Measurements from ENCODE around the gene PRKN. TPM values are rescaled to one million over a fixed set of nuclear protein-coding genes. Genes with fewer than 3 reads are reported as not detected.

PRKN gene
- total RNA-seq, 1 donor from 2014 or later, result 5.7 TPM

- TF ChIP-seq CTCF (IDR thresholded peaks at IDR 0.05), result no peak
- Mint-ChIP-seq H3K4me3 (ENCODE audit: unreplicated experiment) (no peak overlapping the region), H3K36me3 (ENCODE audit: low read depth) (peaks cover 2% of the 10 kb centered on the region), H3K27me3 (ENCODE audit: low read depth) (no peaks in the 10 kb centered on the region), H3K9me3 (ENCODE audit: low read depth) (no peaks in the 10 kb centered on the region), H3K27ac (ENCODE audit: unreplicated experiment) (no peak overlapping the region), H3K4me1 (ENCODE audit: low read depth) (no peaks in the 10 kb centered on the region)
- no peak for DNase-seq (ENCODE audit: low spot score)
Observed at GRCh38 chr6:162526960-162527359, 200.6 kb downstream of the PRKN start.

- H3K36me3 Mint-ChIP-seq (ENCODE audit: low read depth), result peaks cover 2% of the 10 kb centered on the region
Observed at GRCh38 chr6:162525181-162525580, 202.4 kb downstream of the PRKN start.

GRCh38 chr6:162512744-162513143 is 214.8 kb downstream of the PRKN start:
- Mint-ChIP-seq H3K27ac (ENCODE audit: unreplicated experiment) (no peak overlapping the region), H3K4me3 (ENCODE audit: unreplicated experiment) (no peak overlapping the region), H3K27me3 (ENCODE audit: low read depth) (no peaks in the 10 kb centered on the region), H3K36me3 (ENCODE audit: low read depth) (no peaks in the 10 kb centered on the region), H3K4me1 (ENCODE audit: low read depth) (no peaks in the 10 kb centered on the region), H3K9me3 (ENCODE audit: low read depth) (no peaks in the 10 kb centered on the region)
- no peak for TF ChIP-seq CTCF (IDR thresholded peaks at IDR 0.05)
- DNase-seq (ENCODE audit: low spot score), result no peak

More at GRCh38 chr6:162525181-162525580, 202.4 kb downstream of the PRKN start:
- H3K27ac Mint-ChIP-seq (ENCODE audit: unreplicated experiment), result no peak overlapping the region
- no peaks in the 10 kb centered on the region for H3K9me3 Mint-ChIP-seq (ENCODE audit: low read depth)
- DNase-seq (ENCODE audit: low spot score), result no peak
- H3K4me3 Mint-ChIP-seq (ENCODE audit: unreplicated experiment), result no peak overlapping the region
- H3K27me3 Mint-ChIP-seq (ENCODE audit: low read depth), result no peaks in the 10 kb centered on the region
- no peaks in the 10 kb centered on the region for H3K4me1 Mint-ChIP-seq (ENCODE audit: low read depth)
- no peak for TF ChIP-seq CTCF (IDR thresholded peaks at IDR 0.05)

- DNase-seq (ENCODE audit: low spot score), result no peak
- H3K36me3 Mint-ChIP-seq (ENCODE audit: low read depth), result peaks cover 1% of the 10 kb centered on the region
- no peak for TF ChIP-seq CTCF (IDR thresholded peaks at IDR 0.05)
- H3K9me3 Mint-ChIP-seq (ENCODE audit: low read depth), result no peaks in the 10 kb centered on the region
- H3K4me3 Mint-ChIP-seq (ENCODE audit: unreplicated experiment), result no peak overlapping the region
- H3K27me3 Mint-ChIP-seq (ENCODE audit: low read depth), result no peaks in the 10 kb centered on the region
- peaks cover 3% of the 10 kb centered on the region for H3K4me1 Mint-ChIP-seq (ENCODE audit: low read depth)
- H3K27ac Mint-ChIP-seq (ENCODE audit: unreplicated experiment), result no peak overlapping the region
Observed at GRCh38 chr6:162497389-162497788, 230.2 kb downstream of the PRKN start.

GRCh38 chr6:162493917-162494316 is 233.6 kb downstream of the PRKN start:
- H3K27me3 Mint-ChIP-seq (ENCODE audit: low read depth), result no peaks in the 10 kb centered on the region
- H3K27ac Mint-ChIP-seq (ENCODE audit: unreplicated experiment), result no peak overlapping the region
- no peaks in the 10 kb centered on the region for H3K9me3 Mint-ChIP-seq (ENCODE audit: low read depth)
- H3K4me3 Mint-ChIP-seq (ENCODE audit: unreplicated experiment), result no peak overlapping the region
- DNase-seq (ENCODE audit: low spot score), result no peak
- TF ChIP-seq CTCF (IDR thresholded peaks at IDR 0.05), result no peak
- peaks cover 3% of the 10 kb centered on the region for H3K4me1 Mint-ChIP-seq (ENCODE audit: low read depth)
- peaks cover 1% of the 10 kb centered on the region for H3K36me3 Mint-ChIP-seq (ENCODE audit: low read depth)
